Measurements from ENCODE around the gene RAP2B. TPM values are rescaled to one million over a fixed set of nuclear protein-coding genes. Genes with fewer than 3 reads are reported as not detected.

RAP2B gene
- total and polyA plus RNA-seq, 4 donors, result 1.3 to 7.8 (median 3.2) TPM

DNA sequence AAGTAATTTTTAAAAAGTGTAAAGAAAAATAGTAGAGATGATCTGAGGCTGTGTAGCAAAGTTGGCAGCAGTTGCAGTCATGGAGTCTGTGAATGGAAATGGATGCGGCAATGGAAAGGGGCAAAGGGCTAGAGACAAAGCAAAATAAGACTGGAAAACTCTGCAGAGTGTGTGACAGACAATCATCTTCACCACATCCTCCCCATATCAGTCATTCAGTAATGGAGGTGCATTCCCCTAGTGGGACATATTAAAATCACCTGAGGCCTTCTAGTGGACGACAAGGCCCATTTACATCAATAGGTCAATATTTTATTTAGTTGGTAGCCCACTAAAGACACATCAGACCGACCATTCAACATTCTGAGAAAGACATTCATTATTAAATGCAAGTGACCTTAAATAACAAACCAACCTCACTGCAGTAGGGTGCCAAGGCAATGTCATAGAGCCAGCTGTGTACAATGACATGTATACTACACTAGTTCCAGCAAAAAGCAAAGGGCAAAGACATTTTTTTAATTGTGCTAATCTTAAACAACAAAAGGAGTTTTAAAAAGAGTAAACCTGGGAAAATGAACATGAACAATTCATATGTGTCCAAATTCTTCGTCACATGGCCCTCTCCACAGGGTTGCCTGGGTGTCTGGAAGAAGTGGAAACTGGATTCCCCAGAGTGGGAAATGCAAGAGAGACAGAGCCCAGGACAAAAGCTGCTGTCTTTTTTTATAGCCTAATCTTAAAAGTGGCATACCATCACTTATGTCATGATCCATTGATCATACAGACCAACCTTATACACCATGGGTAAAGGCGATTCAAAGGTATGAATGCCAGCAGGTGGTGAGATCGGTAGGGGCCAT lies 15.6 kb upstream of the RAP2B start:
- Histone ChIP-seq H3K4me1 (ENCODE audit: control insufficient read depth in 4 of 4, insufficient read depth in 4 of 4, low read length in 3 of 4) (no peaks in the 10 kb centered on the region), H3K27ac (ENCODE audit: low read depth in 1 of 2, low read length in 2 of 2) (no peak overlapping the region), H3K9ac (ENCODE audit: low read depth in 1 of 2, low read length in 2 of 2) (no peak overlapping the region), H3K27me3 (ENCODE audit: control insufficient read depth in 4 of 4, insufficient read depth in 4 of 4, low read length in 3 of 4) (no peaks in the 10 kb centered on the region), H3K4me3 (ENCODE audit: low read depth in 1 of 3, low read length in 3 of 3) (no peak overlapping the region), H3K36me3 (ENCODE audit: control insufficient read depth in 4 of 4, insufficient read depth in 3 of 4, low read depth in 1 of 4, low read length in 3 of 4) (no peaks in the 10 kb centered on the region), H3K9me3 (ENCODE audit: control insufficient read depth in 4 of 4, low read length in 3 of 4) (no peaks in the 10 kb centered on the region)
- 98% methylated on average over 6 of the region's 6 CpGs for WGBS
- DNase-seq (ENCODE audit: low spot score), result no peak
- TF ChIP-seq GABPA (IDR thresholded peaks at IDR 0.05 in 1 of 2, conservative IDR thresholded peaks at IDR 0.05 in 1 of 2) (no peak), RAD21 (IDR thresholded peaks at IDR 0.05) (no peak), FOXA2 (IDR thresholded peaks at IDR 0.05) (no peak), SP1 (IDR thresholded peaks at IDR 0.05) (no peak), JUND (IDR thresholded peaks at IDR 0.05) (no peak), TAF1 (conservative IDR thresholded peaks at IDR 0.05) (no peak), EGR1 (IDR thresholded peaks at IDR 0.05; ENCODE audit: low read depth in 2 of 2) (no peak), FOXA1 (IDR thresholded peaks at IDR 0.05) (no peak), NR2F2 (IDR thresholded peaks at IDR 0.05) (no peak), YY1 (IDR thresholded peaks at IDR 0.05) (no peak), RXRA (IDR thresholded peaks at IDR 0.05) (no peak)
- TF ChIP-seq, protein P1, sequence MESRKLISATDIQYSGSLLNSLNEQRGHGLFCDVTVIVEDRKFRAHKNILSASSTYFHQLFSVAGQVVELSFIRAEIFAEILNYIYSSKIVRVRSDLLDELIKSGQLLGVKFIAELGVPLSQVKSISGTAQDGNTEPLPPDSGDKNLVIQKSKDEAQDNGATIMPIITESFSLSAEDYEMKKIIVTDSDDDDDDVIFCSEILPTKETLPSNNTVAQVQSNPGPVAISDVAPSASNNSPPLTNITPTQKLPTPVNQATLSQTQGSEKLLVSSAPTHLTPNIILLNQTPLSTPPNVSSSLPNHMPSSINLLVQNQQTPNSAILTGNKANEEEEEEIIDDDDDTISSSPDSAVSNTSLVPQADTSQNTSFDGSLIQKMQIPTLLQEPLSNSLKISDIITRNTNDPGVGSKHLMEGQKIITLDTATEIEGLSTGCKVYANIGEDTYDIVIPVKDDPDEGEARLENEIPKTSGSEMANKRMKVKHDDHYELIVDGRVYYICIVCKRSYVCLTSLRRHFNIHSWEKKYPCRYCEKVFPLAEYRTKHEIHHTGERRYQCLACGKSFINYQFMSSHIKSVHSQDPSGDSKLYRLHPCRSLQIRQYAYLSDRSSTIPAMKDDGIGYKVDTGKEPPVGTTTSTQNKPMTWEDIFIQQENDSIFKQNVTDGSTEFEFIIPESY (IDR thresholded peaks at IDR 0.05), result no peak
- TF ChIP-seq, protein P2, sequence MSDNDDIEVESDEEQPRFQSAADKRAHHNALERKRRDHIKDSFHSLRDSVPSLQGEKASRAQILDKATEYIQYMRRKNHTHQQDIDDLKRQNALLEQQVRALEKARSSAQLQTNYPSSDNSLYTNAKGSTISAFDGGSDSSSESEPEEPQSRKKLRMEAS (IDR thresholded peaks at IDR 0.05), result no peak
- TF ChIP-seq, protein P3, sequence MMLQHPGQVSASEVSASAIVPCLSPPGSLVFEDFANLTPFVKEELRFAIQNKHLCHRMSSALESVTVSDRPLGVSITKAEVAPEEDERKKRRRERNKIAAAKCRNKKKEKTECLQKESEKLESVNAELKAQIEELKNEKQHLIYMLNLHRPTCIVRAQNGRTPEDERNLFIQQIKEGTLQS (IDR thresholded peaks at IDR 0.05), result no peak
- TF ChIP-seq, protein P4, sequence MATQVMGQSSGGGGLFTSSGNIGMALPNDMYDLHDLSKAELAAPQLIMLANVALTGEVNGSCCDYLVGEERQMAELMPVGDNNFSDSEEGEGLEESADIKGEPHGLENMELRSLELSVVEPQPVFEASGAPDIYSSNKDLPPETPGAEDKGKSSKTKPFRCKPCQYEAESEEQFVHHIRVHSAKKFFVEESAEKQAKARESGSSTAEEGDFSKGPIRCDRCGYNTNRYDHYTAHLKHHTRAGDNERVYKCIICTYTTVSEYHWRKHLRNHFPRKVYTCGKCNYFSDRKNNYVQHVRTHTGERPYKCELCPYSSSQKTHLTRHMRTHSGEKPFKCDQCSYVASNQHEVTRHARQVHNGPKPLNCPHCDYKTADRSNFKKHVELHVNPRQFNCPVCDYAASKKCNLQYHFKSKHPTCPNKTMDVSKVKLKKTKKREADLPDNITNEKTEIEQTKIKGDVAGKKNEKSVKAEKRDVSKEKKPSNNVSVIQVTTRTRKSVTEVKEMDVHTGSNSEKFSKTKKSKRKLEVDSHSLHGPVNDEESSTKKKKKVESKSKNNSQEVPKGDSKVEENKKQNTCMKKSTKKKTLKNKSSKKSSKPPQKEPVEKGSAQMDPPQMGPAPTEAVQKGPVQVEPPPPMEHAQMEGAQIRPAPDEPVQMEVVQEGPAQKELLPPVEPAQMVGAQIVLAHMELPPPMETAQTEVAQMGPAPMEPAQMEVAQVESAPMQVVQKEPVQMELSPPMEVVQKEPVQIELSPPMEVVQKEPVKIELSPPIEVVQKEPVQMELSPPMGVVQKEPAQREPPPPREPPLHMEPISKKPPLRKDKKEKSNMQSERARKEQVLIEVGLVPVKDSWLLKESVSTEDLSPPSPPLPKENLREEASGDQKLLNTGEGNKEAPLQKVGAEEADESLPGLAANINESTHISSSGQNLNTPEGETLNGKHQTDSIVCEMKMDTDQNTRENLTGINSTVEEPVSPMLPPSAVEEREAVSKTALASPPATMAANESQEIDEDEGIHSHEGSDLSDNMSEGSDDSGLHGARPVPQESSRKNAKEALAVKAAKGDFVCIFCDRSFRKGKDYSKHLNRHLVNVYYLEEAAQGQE (IDR thresholded peaks at IDR 0.05), result no peak
- TF ChIP-seq, protein P5, sequence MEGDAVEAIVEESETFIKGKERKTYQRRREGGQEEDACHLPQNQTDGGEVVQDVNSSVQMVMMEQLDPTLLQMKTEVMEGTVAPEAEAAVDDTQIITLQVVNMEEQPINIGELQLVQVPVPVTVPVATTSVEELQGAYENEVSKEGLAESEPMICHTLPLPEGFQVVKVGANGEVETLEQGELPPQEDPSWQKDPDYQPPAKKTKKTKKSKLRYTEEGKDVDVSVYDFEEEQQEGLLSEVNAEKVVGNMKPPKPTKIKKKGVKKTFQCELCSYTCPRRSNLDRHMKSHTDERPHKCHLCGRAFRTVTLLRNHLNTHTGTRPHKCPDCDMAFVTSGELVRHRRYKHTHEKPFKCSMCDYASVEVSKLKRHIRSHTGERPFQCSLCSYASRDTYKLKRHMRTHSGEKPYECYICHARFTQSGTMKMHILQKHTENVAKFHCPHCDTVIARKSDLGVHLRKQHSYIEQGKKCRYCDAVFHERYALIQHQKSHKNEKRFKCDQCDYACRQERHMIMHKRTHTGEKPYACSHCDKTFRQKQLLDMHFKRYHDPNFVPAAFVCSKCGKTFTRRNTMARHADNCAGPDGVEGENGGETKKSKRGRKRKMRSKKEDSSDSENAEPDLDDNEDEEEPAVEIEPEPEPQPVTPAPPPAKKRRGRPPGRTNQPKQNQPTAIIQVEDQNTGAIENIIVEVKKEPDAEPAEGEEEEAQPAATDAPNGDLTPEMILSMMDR (IDR thresholded peaks at IDR 0.05; ENCODE audit: low read depth, low read length, missing input control), result no peak

Measured in liver (tissue), 9 donors.